HuH-7 (cell line): ENCODE results near the gene CACNA2D1.

Experiments used
- DNase-seq: peaks from one replicate; pipeline ENCODE4 v3.0.0; 2011; ENCODE audit warnings: low spot score

CACNA2D1 gene

GRCh38 chr7:82343716-82344115 lies 99.9 kb downstream of the CACNA2D1 start:
- DNase-seq, result no peak

GRCh38 chr7:82339958-82340357 lies 103.6 kb downstream of the CACNA2D1 start:
- DNase-seq, result no peak

GRCh38 chr7:82335927-82336326 lies 107.7 kb downstream of the CACNA2D1 start:
- DNase-seq, result no peak

DNA sequence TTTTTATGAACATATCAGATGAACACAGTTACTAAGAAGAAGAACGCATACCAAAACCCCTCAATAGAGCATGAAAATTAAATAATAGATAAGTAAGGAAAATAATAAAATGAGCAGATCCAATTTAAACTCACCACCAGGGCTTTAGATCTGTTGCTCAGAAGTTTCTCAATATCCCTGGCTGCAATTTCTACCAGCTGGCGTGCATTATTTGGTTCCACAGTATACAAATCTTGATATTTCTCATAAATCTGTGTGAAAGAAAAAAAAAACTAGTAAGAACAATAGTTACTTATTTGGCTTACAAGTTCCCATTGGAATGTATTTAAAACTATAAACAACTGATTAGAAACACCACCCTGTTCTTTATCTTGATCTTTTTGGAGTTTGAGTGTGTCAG lies 108.6 kb downstream of the CACNA2D1 start:
- no peak for DNase-seq

DNA sequence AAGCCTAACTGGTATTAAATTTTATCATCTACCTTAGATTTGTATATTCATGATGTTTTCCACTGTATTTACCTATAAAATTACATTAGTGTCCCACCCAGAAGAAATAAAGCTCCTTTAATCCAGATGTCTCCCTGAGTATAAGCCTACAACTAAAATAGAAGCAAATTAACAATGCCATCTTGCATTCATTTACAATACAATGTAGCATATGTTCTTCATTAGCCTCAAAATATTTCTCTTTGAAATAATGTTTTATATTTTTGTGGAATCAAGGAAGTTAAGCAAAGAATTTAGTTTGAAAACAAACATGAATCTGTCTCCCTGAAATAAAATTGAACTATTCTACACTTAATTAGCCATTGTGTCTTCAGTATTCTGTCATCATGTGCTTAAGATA lies 112.3 kb downstream of the CACNA2D1 start:
- DNase-seq, result no peak

GRCh38 chr7:82330706-82331215 lies 112.8 kb downstream of the CACNA2D1 start:
- DNase-seq, result no peak

GRCh38 chr7:82327898-82328297 lies 115.7 kb downstream of the CACNA2D1 start:
- no peak for DNase-seq

- no peak for DNase-seq
Observed at GRCh38 chr7:82325416-82325815, 118.2 kb downstream of the CACNA2D1 start.

- DNase-seq, result no peak
Observed at GRCh38 chr7:82323806-82324205, 119.8 kb downstream of the CACNA2D1 start.

GRCh38 chr7:82319674-82320118 lies 123.9 kb downstream of the CACNA2D1 start:
- no peak for DNase-seq

- no peak for DNase-seq
Observed at GRCh38 chr7:82318786-82319185, 124.8 kb downstream of the CACNA2D1 start.

- no peak for DNase-seq
Observed at GRCh38 chr7:82317760-82318159, 125.8 kb downstream of the CACNA2D1 start.

- DNase-seq, result no peak
Observed at GRCh38 chr7:82317257-82317721, 126.3 kb downstream of the CACNA2D1 start.

GRCh38 chr7:82313269-82313668 lies 130.3 kb downstream of the CACNA2D1 start:
- DNase-seq, result no peak

DNA sequence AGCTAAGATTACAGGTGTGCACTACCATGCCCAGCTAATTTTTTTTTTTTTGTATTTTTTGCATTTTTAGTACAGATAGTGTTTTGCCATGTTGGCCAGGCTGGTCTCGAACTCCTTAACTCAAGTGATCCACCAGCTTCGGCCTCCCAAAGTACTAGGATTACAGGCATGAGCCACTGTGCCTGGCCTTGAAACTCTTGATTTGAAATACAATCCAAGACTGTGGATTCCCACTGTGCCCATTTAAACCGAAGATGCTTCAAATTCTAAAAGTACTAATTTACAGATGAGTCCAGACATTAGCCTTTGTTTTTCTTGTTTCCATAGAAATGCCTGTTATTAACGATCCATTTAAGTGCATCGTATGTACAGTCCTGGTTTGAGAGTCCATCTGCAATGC lies 130.9 kb downstream of the CACNA2D1 start:
- no peak for DNase-seq

GRCh38 chr7:82305347-82306005 lies 138.1 kb downstream of the CACNA2D1 start:
- DNase-seq, result no peak

DNA sequence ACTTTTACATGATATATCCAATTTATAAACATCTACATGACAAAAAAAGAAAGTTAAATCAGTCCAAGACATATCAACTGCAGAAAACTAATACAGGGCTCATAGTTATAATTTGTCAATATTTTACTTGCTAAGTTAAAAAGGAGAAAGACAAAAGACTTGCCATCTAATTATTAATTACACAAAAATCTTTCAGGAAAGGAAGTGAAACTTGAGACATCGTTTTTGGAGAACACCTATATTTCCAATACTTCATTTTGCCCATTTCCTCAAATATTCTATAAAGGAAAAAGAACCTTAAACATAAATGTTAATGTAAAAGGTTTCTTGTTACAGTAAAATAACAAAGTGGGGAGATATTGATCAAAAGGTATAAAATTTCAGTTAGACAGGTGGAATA lies 148.7 kb downstream of the CACNA2D1 start:
- no peak for DNase-seq

DNA sequence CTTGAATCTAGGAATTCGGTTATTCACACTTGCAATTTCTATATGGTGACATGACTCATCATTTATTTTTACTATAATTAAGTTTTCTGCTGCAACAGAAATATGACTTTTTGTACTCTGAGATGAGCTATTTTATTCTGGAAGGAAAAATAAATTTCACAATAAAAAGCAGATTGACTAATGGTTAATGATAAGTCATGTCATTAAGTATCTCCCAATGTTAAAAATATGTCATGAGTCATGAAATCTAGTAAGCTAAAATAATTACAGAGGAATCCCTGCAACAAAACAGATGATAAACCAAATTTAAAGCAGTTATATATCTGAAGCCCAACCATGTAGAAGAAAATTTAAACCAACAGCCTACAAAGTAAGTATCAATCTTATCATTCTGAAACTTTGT lies 149.2 kb downstream of the CACNA2D1 start:
- DNase-seq, result no peak

- no peak for DNase-seq
Observed at GRCh38 chr7:82293467-82293866, 150.1 kb downstream of the CACNA2D1 start.

DNA sequence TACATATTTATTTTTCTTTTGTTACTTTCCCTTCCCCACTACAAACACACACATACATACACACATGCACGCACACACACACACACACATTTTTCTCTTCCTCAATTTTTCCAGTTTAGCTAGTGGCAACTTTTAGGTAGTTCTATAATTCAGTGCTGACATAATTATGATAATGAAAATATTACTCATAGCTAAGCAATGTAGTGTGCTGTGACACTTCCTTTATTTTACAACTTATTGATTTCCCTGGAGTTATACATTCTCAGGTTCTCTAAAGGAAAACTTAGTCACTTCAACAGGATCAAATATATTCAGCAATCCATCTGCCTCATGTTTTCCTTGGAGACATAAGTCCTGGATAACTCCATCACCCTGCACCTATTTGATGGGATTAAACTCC lies 151.6 kb downstream of the CACNA2D1 start:
- DNase-seq, result no peak

DNA sequence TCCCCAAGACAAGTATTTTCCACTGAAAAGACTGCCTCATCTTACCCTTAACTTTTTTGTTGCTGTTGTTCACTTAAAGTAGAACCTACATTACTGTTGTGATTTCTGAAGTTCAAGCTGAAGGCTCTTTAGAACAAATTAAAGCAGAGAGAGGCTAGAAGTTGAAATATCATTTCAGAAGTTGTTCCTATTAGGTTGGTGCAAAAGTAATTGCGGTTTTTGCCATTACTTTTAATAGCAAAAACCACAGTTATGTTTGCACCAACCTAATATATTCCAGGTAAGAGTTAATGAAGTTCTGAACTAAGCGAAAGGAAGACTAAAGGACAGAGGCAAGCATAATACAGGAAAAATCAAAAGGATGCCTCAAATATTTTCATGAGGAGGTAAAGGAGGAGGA lies 153.7 kb downstream of the CACNA2D1 start:
- DNase-seq, result no peak

DNA sequence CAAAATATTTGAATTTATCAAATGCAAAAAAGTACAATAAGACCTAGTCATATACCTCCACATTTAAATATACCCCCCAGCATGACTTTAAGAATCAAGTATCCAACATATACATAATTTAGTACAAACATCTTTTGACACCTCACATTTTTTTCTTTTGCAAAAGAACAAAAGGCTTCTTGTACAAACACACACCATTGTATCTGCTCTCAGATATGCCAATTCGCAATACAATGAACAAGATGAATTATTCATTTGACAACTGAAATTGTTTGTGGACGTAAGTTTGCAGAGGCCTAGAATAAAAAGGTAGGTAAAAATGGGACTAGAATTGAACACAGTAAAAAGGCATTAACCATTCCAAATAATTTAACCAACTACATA lies 154.4 kb downstream of the CACNA2D1 start:
- no peak for DNase-seq

GRCh38 chr7:82286798-82287140 lies 156.8 kb downstream of the CACNA2D1 start:
- DNase-seq, result no peak

- no peak for DNase-seq
Observed at GRCh38 chr7:82286096-82286797, 157.3 kb downstream of the CACNA2D1 start.
